GM13976 (cell line): ENCODE results near the gene AGTPBP1.
"Not testable (repeated sequence)": the region's sequence is repeated elsewhere in the genome, so short reads cannot be mapped to it uniquely, and the experiment has no call there.

Source experiments
- DNase-seq: peaks from one replicate; pipeline ENCODE4 v3.0.0; 2012; ENCODE audit warnings: low spot score
- in situ Hi-C: fragments of 300-500 bp; cut with MboI; formaldehyde crosslinking; loops from one replicate; pipeline ENCODE4 v1.12.0; 2022; ENCODE audit warnings: low sequenced_read_pairs, mixed read lengths, inconsistent platforms; ENCODE audit not compliant: unreplicated experiment
- TF ChIP-seq, protein P1 (sequence below): IDR thresholded peaks from 2 replicates; pipeline ENCODE4 v1.5.1; 2012; ENCODE audit warnings: borderline replicate concordance, mild to moderate bottlenecking; ENCODE audit not compliant: insufficient read depth; ENCODE audit errors: extremely low read depth, missing control alignments, control extremely low read depth

The AGTPBP1 gene

DNA sequence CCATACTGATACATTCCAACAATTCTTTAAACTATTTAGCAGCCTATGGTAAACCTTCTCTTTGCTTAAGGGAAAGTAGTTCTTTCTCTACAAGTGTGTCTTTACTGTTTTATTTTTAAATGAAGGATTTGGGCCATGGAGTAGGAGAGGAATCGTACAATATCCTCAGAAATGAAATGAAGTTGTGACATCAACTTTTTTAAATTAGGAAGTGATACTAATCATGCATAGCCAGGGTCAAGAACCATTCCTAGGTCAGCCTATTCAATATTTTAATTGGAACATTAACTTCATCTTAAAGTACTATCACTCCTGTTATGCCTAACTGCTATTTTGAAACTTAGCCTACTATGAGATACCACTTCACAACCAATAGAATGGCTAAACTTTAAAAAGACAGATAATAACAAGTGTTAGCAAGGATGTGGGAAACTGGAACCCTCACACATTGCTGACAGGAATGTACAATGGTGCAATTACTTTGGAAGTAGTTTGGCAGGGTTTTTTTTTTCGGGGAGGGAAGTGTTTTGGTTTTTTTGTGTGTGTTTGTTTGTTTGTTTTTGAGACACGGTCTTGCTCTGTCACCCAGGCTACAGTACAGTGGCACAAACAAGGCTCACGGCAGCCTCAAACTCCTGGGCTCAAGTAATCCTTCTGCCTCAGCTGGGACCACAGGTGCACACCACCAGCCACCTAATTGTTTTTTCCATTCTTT, 10.7 kb downstream of the AGTPBP1 start:
- in situ Hi-C loops = no loop called here
- TF ChIP-seq, protein P1, sequence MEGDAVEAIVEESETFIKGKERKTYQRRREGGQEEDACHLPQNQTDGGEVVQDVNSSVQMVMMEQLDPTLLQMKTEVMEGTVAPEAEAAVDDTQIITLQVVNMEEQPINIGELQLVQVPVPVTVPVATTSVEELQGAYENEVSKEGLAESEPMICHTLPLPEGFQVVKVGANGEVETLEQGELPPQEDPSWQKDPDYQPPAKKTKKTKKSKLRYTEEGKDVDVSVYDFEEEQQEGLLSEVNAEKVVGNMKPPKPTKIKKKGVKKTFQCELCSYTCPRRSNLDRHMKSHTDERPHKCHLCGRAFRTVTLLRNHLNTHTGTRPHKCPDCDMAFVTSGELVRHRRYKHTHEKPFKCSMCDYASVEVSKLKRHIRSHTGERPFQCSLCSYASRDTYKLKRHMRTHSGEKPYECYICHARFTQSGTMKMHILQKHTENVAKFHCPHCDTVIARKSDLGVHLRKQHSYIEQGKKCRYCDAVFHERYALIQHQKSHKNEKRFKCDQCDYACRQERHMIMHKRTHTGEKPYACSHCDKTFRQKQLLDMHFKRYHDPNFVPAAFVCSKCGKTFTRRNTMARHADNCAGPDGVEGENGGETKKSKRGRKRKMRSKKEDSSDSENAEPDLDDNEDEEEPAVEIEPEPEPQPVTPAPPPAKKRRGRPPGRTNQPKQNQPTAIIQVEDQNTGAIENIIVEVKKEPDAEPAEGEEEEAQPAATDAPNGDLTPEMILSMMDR = no peak
- DNase-seq = no peak

DNA sequence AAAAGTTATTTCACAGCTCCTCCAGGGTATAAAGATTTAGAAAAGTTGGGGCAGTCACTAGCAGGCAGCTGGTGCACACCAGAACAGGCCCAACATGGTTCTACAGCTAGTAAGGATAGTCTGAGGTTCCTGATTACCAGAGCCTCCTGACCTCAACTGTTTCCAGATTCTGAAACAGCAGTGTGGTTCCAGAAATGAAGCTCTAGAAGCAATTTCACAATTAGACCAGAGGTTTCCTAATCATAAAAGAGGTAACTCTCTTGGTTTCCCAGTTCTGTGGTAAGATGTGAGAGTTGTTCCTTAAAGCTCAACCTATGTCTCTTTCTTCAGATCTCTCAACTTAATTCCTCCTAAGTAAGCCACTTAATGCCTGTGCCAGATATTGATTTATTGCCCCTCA, 11.9 kb downstream of the AGTPBP1 start:
- DNase-seq = no peak
- in situ Hi-C loops = no loop called here
- TF ChIP-seq, protein P1 = no peak

DNA sequence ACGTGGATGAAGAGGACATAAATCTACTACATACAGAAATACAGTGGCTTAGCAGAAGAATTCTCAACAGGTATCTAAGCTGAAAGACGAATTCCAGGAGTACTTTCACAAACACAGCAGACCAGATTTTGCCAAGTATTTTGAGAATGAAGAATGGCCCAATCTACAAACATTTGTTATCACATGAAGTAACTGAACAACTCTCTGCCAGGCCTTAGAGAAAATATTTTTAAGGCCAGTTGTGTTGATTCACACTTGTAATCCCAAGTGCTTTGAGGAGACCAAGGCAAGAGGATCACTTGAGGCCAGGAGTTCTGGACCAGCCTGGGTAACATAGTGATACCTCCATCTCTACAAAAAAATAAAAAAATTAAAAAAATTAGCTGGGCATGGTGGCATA, 14.3 kb downstream of the AGTPBP1 start:
- TF ChIP-seq, protein P1 = no peak
- in situ Hi-C loops = no loop called here
- DNase-seq = no peak

DNA sequence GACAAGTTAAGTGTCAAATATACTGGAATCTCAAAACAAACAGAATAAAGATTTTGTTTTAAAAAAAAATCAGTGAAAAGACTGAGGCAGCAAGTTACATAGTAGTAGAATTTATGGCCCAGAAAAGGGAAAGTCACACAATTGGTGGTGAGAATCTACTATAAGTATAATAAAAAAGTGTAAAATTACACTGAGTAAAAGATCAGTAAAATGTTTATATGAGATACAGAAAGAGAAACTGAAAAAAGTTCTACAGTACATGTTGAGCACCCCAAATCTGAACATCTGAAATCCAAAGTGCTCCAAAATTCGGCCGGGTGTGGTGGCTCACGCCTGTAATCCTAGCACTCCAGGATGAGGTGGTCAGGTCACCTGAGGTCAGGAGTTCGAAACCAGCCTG, 15.0 kb downstream of the AGTPBP1 start:
- in situ Hi-C loops = no loop called here
- DNase-seq = no peak
- TF ChIP-seq, protein P1 = no peak

DNA sequence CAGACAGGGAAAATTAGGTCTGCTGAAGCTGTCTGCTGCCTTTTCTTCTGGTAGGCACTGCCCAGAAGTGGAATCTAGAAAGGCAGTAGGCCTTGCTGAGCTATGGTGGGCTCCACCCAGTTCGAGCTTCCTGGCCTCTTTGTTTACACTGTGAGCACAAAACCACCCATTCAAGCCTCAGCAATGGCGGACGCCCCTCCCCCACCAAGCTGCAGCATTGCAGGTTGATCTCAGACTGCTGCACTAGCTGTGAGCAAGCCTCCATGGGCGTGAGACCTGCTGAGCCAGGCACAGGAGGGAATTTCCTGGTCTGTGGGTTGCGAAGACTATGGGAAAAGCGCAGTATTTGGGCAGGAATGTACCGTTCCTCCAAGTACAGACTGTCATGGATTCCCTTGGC, 18.5 kb downstream of the AGTPBP1 start:
- no peak for DNase-seq
- in situ Hi-C loops = no loop called here
- TF ChIP-seq, protein P1 = no peak

DNA sequence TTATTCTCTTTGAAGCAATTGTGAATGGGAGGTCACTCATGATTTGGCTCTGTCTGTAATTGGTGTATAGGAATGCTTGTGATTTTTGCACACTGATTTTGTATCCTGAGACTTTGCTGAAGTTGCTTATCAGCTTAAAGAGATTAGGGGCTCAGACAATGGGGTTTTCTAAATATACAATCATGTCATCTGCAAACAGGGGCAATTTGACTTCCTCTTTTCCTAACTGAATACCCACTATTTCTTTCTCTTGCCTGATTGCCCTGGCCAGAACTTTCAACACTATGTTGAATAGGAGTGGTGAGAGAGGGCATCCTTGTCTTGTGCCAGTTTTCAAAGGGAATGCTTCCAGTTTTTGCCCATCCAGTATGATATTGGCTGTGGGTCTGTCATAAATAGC, 22.3 kb downstream of the AGTPBP1 start:
- in situ Hi-C loops, DNase-seq: not testable (repeated sequence)

DNA sequence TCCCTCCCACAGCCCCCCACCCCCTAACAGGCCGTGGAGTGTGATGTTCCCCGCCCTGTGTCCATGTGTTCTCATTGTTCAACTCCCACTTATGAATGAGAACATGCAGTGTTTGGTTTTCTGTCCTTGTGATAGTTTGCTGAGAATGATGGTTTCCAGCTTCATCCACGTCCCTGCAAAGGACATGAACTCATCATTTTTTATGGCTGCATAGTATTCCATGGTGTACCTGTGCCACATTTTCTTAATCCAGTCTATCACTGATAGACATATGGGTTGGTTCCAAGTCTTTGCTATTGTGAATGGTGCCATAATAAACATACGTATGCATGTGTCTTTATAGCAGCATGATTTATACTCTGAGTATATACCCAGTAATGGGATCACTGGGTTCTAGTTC, 23.9 kb downstream of the AGTPBP1 start:
- DNase-seq, in situ Hi-C loops: not testable (repeated sequence)

DNA sequence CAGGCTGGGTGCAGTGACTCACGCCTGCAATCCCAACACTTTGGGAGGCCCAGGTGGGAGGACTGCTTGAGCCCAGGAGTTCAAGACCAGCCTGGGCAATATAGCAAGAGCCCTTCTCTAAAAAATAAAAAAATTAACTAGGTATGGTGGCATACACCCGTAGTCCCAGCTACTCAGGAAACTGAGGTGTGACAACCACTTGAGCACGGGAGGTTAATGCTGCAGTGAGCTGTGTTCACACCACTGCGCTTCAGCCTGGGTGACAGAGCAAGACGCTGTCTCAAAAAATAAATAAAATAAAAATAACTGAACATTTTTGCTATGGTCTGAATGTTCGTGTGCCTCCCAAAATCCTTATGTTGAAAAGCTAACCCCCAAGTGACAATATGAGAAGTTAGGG, 24.5 kb downstream of the AGTPBP1 start:
- TF ChIP-seq, protein P1 = no peak
- in situ Hi-C loops = no loop called here
- DNase-seq = no peak
